Suprapubic skin (tissue), 4 donors: ENCODE data around the gene EFNA2. TPM values are rescaled to one million over a fixed set of nuclear protein-coding genes. Genes with fewer than 3 reads are reported as not detected.
A peak's percentile ranks its signal among the peaks of the same experiment; 100 is the strongest.

Source experiments
- DNase-seq, 2 donors: peaks; one replicate each; pipeline ENCODE4 v3.0.0-alpha.2; 2019; ENCODE audit warnings: low spot score in 2 of 2
- H3K27ac ChIP-seq: fragments of 200-600 bp; sonication (generic); one replicate; pipeline ENCODE4 v1.5.1; 2019
- H3K27me3 ChIP-seq: fragments of 200-600 bp; sonication (generic); one replicate; pipeline ENCODE4 v1.5.1; 2019
- H3K36me3 ChIP-seq: fragments of 200-600 bp; sonication (generic); one replicate; pipeline ENCODE4 v1.5.1; 2019
- H3K4me1 ChIP-seq: fragments of 200-600 bp; sonication (generic); one replicate; pipeline ENCODE4 v1.5.1; 2019
- H3K4me3 ChIP-seq: fragments of 200-600 bp; sonication (generic); one replicate; pipeline ENCODE4 v1.5.1; 2019; ENCODE audit warnings: mild to moderate bottlenecking
- H3K9me3 ChIP-seq: fragments of 200-600 bp; sonication (generic); one replicate; pipeline ENCODE4 v1.5.1; 2019
- EP300 ChIP-seq: sonication (generic); formaldehyde crosslinking; IDR thresholded peaks from one replicate; pipeline ENCODE4 v1.6.1; 2017; ENCODE audit warnings: antibody characterized with exemption
- POLR2A ChIP-seq, 2 donors: fragments of 450-650 bp; IDR thresholded peaks; one replicate each; pipeline ENCODE4 v1.6.1; 2017; ENCODE audit warnings: antibody characterized with exemption in 2 of 2, mild to moderate bottlenecking in 2 of 2, moderate library complexity in 2 of 2
- POLR2AphosphoS5 ChIP-seq, 3 donors: sonication (generic); formaldehyde crosslinking; IDR thresholded peaks; one replicate each; pipeline ENCODE4 v1.6.1; 2017; ENCODE audit warnings: antibody characterized with exemption in 3 of 3
- WGBS: methylation state at CpG from one replicate; pipeline ENCODE4 v1.1.5; 2018; 5-methylcytosine and 5-hydroxymethylcytosine counted together
- total RNA-seq, 4 donors: library from RNA; depleted of rRNA; stranded (reverse); fragments of >200 nt; gene quantifications; one replicate each; pipeline ENCODE4 v1.1.0, GENCODE V29; 2016
- TF ChIP-seq, protein P1 (sequence below), 2 donors: fragments of 200-600 bp in 1 of 2; fragments of 450-650 bp in 1 of 2; sonication (generic) in 1 of 2; IDR thresholded peaks; one replicate each; pipeline ENCODE4 v1.5.1; 2016 to 2019; ENCODE audit warnings: antibody characterized with exemption in 2 of 2, mild to moderate bottlenecking in 1 of 2, moderate library complexity in 1 of 2

The EFNA2 gene
- total RNA-seq, 4 donors from 2014 or later: not detected

- Histone ChIP-seq H3K27ac (no peak overlapping the region), H3K4me1 (peaks cover 8% of the 10 kb centered on the region), H3K4me3 (no peak overlapping the region), H3K27me3 (peaks cover 73% of the 10 kb centered on the region), H3K36me3 (no peaks in the 10 kb centered on the region), H3K9me3 (no peaks in the 10 kb centered on the region)
- WGBS: 61% methylated on average over 8 of the region's 51 CpGs
- DNase-seq: peak in 1 of 2 donors; percentile 64
- TF ChIP-seq, protein P1, sequence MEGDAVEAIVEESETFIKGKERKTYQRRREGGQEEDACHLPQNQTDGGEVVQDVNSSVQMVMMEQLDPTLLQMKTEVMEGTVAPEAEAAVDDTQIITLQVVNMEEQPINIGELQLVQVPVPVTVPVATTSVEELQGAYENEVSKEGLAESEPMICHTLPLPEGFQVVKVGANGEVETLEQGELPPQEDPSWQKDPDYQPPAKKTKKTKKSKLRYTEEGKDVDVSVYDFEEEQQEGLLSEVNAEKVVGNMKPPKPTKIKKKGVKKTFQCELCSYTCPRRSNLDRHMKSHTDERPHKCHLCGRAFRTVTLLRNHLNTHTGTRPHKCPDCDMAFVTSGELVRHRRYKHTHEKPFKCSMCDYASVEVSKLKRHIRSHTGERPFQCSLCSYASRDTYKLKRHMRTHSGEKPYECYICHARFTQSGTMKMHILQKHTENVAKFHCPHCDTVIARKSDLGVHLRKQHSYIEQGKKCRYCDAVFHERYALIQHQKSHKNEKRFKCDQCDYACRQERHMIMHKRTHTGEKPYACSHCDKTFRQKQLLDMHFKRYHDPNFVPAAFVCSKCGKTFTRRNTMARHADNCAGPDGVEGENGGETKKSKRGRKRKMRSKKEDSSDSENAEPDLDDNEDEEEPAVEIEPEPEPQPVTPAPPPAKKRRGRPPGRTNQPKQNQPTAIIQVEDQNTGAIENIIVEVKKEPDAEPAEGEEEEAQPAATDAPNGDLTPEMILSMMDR (IDR thresholded peaks at IDR 0.05): no peak
- no peak for TF ChIP-seq EP300
- no peak for TF ChIP-seq POLR2A (IDR thresholded peaks at IDR 0.05)
- no peak for TF ChIP-seq POLR2AphosphoS5 (IDR thresholded peaks at IDR 0.05)
Observed at GRCh38 chr19:1284979-1285736, 515 bp upstream of the EFNA2 start.

GRCh38 chr19:1286487-1287353, 1.0 kb downstream of the EFNA2 start:
- H3K27me3 ChIP-seq: peaks cover 88% of the 10 kb centered on the region
- DNase-seq: no peak
- no peak overlapping the region for H3K27ac ChIP-seq
- H3K36me3 ChIP-seq: no peaks in the 10 kb centered on the region
- no peak for TF ChIP-seq POLR2A (IDR thresholded peaks at IDR 0.05)
- no peak for TF ChIP-seq POLR2AphosphoS5 (IDR thresholded peaks at IDR 0.05)
- no peak for TF ChIP-seq EP300
- TF ChIP-seq, protein P1 (IDR thresholded peaks at IDR 0.05): no peak
- no peaks in the 10 kb centered on the region for H3K9me3 ChIP-seq
- 38% methylated on average over 10 of the region's 38 CpGs for WGBS
- peak overlapping the region; percentile 39 for H3K4me3 ChIP-seq
- peaks cover 8% of the 10 kb centered on the region for H3K4me1 ChIP-seq

GRCh38 chr19:1287354-1288225, 1.9 kb downstream of the EFNA2 start:
- no peak for DNase-seq
- H3K36me3 ChIP-seq: no peaks in the 10 kb centered on the region
- H3K9me3 ChIP-seq: no peaks in the 10 kb centered on the region
- peaks cover 11% of the 10 kb centered on the region for H3K4me1 ChIP-seq
- peaks cover 97% of the 10 kb centered on the region for H3K27me3 ChIP-seq
- no peak overlapping the region for H3K4me3 ChIP-seq
- WGBS: 40% methylated on average over 15 of the region's 55 CpGs
- TF ChIP-seq POLR2A (IDR thresholded peaks at IDR 0.05) (no peak), EP300 (no peak), POLR2AphosphoS5 (IDR thresholded peaks at IDR 0.05) (no peak)
- TF ChIP-seq, protein P1 (IDR thresholded peaks at IDR 0.05): no peak
- H3K27ac ChIP-seq: no peak overlapping the region

DNA sequence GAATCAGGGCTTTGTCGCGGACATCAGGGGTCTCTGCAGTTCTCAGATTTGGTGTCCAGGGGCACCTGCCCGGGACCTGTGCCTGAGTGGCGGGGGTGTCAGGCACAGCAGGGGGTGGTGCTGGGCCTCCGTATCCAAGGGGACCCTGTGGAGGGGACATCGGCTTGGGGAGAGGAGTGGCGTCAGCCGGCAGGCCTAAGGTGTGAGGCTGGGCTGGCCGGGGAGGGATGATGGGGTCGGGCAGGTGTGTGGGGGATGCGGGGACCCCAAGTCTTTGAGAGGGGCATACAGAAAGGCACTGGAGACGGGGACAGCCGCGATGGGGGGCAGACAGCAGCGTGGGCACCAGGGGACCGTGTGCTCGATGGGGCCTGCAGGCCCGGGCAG, 2.5 kb downstream of the EFNA2 start:
- WGBS: 87% methylated on average over 14 of the region's 18 CpGs
- Histone ChIP-seq H3K4me1 (peaks cover 11% of the 10 kb centered on the region), H3K27me3 (peaks cover 97% of the 10 kb centered on the region), H3K27ac (no peak overlapping the region), H3K9me3 (no peaks in the 10 kb centered on the region), H3K36me3 (no peaks in the 10 kb centered on the region), H3K4me3 (no peak overlapping the region)
- no peak for DNase-seq
- TF ChIP-seq EP300: no peak
- TF ChIP-seq, protein P1 (IDR thresholded peaks at IDR 0.05): no peak
- TF ChIP-seq POLR2A (IDR thresholded peaks at IDR 0.05): no peak
- no peak for TF ChIP-seq POLR2AphosphoS5 (IDR thresholded peaks at IDR 0.05)
